GM13976 (cell line): ENCODE measurements around the gene FBLN5.

ENCODE experiments used
- DNase-seq: peaks from one replicate; pipeline ENCODE4 v3.0.0; 2012; ENCODE audit warnings: low spot score
- in situ Hi-C: fragments of 300-500 bp; cut with MboI; formaldehyde crosslinking; loops from one replicate; pipeline ENCODE4 v1.12.0; 2022; ENCODE audit warnings: low sequenced_read_pairs, mixed read lengths, inconsistent platforms; ENCODE audit not compliant: unreplicated experiment
- TF ChIP-seq, protein P1 (sequence below): IDR thresholded peaks from 2 replicates; pipeline ENCODE4 v1.5.1; 2012; ENCODE audit warnings: borderline replicate concordance, mild to moderate bottlenecking; ENCODE audit not compliant: insufficient read depth; ENCODE audit errors: extremely low read depth, missing control alignments, control extremely low read depth

Gene FBLN5

DNA sequence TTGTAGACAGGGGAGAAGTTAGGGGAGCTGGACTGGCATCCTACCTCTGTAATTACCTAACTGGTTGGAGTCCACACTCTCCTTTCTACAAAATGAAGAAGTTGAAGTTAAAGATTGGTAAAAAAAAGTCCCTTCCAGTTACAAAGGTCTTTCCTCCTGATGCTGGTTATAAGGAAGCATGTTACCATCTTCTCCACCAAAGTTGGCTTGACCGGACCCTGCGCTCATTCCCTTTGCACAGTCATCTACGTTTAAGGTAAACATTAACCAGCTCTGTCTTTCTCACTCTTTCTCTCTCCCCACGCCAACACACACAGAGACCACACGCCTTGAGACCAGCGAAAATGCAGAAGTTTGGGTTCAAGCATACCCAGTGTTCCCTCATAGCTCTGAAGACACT lies 11.9 kb downstream of the FBLN5 start:
- in situ Hi-C loops: no loop called here
- TF ChIP-seq, protein P1, sequence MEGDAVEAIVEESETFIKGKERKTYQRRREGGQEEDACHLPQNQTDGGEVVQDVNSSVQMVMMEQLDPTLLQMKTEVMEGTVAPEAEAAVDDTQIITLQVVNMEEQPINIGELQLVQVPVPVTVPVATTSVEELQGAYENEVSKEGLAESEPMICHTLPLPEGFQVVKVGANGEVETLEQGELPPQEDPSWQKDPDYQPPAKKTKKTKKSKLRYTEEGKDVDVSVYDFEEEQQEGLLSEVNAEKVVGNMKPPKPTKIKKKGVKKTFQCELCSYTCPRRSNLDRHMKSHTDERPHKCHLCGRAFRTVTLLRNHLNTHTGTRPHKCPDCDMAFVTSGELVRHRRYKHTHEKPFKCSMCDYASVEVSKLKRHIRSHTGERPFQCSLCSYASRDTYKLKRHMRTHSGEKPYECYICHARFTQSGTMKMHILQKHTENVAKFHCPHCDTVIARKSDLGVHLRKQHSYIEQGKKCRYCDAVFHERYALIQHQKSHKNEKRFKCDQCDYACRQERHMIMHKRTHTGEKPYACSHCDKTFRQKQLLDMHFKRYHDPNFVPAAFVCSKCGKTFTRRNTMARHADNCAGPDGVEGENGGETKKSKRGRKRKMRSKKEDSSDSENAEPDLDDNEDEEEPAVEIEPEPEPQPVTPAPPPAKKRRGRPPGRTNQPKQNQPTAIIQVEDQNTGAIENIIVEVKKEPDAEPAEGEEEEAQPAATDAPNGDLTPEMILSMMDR: no peak
- no peak for DNase-seq

DNA sequence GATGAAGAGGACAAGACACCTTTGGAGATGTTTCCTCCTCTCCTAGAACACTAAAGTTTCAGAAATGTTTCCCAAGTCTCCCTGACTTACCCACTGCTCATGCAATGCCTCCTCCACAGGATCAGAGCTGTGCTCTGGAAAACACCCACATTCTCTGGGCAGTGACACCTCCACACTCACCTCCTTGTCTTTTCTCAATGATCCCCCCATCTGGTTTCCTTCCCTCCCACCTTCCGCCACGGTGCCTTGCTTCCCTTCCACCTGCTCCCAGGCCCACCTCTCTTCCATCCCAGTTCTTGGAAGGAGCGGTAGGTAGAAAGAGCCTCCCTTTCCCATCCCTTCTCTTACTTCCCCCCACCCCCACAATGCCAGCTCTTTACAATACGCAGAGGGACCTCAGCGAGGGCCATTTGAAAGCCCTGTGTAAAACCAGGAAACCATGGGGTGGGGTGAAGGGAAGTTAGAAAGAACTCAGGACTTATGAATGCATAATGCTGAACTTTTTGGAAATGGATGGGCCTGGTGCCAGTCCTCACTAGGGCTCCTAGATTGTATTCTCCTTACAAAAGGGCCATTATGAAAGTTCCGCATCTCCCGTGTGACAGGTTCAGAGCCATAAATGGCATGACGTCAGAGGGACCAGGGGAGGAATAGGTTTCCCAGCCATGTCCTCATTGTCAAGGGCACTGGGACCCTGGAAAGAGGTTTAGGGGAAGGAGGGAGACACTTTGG lies 12.8 kb downstream of the FBLN5 start:
- no peak for DNase-seq
- in situ Hi-C loops: no loop called here
- TF ChIP-seq, protein P1: no peak

DNA sequence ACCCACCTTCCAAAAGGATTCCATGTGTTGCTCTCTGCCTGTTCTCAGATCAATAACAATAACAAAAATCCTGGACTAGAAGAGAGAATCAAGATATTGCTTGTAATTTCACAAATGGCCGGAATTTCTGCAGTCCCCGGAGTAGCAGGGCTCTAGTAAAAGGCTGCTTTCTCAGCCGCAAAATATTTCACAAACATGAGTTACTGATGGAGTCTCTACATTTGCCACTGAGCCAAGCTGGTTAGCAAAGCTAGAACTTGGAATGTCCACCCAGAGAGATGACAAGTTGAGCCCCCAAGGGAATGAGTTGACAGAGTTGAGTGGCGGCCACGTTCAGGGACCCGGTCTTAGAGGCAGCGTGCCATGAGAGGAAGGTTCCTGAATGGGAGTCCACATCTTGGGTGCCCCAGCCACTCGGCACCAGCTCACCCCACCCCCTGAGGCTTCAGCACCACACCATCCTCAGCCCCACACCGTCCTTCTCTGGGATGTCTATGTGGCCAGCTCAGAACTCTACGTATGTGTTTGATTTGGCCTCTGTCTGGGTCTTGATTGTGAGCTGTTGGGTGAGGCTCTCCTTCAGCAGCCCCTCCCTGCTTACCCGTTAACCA lies 15.9 kb downstream of the FBLN5 start:
- in situ Hi-C loops: no loop called here
- no peak for DNase-seq
- TF ChIP-seq, protein P1: no peak

DNA sequence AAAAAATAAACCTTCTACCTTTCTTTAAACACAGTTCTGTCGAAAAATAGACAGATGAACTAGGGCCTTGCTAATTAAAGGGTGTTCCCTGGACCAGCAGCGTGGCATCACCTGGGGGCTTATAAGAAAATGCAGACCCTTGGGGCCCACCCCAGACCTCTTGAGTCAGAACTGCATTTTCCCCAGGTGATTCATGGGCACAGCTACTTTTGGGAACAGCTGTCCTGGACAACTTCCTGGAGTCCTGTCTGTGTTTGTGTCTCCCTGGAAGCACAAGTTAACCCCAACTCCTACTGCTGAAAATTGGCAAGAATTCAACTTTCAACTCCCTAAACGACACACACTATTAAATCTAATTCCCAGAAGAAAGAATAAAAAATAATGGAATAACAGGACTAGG lies 17.8 kb downstream of the FBLN5 start:
- no peak for DNase-seq
- in situ Hi-C loops: no loop called here

DNA sequence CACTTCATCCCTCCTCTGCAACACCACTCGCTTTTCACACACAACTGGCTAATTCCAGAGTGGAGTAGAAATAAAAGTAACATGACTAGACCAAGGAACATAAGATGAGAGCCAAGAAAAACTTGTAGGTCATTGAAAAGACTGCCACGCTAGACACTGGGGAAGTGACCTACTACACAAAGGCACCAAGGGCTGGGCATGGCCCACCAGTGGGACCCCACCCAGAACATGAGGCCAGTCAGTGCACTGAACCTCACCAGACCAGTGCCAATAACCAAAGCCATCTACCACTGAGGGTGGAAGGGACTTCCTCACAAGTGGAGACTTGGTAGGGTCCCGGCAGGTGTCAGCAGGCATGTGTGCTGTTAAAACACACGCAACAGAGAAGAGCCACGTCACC lies 19.7 kb downstream of the FBLN5 start:
- TF ChIP-seq, protein P1: no peak
- DNase-seq: no peak
- in situ Hi-C loops: no loop called here

More for the DNA sequence above, 17.8 kb downstream of the FBLN5 start:
- TF ChIP-seq, protein P1: no peak

DNA sequence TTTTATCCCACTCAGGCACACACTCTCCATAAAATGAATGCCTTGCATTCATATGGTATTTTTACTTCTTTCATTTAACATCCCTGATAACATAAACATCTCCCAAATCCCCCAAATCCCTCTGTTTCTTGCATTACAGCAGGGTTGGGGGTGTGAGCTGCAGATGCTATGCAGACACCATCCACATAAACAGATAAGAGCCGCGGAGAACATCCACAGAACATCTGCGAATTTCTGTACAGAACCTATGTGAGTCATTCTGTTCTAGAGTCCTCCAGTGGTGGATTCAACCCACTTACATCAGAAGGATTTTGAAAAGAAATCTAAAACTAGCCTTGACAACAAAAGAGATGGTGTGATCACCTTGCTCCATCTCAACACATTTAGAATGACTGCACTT lies 20.3 kb downstream of the FBLN5 start:
- TF ChIP-seq, protein P1: no peak
- DNase-seq: no peak
- in situ Hi-C loops: no loop called here
